ENCODE data around the gene RAMP1.

The RAMP1 gene

DNA sequence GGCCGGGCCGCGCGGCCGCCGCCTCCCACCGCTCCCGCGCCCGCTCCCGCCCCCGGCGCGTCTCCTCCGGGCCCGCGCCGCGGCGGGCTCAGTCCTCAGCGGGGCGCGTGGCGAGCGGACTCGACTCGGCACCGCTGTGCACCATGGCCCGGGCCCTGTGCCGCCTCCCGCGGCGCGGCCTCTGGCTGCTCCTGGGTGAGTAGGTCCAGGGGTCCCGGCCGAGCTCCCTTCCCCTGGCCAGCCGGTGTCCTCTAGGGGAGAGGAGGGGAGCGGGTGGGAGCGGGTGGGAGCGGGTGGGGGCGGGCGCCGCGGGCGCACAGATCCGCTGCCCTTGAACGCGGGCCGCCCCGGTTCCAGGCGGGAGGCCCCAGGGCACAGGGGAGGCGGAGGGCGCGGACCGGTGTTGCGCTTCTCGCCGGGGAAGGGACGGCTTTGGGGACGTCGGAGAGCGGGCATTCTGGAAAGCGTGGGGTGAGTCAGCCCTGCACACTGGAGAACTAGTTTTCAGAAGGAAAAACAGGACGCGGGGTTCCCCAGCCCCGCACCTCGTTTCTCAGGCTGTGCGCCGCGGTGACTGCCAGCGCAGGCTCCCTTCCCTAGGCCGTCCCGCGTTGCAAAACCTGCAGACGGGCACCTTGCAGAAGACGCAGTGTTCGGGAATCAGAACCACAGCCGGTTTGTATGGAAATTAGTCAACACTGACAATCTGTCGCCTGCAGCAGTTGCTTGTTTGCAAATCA is at the start of gene RAMP1:
Gene RAMP1 (plus strand): TSS at position 91 of the 740 bp plus-strand sequence. CDS start 53 bp downstream, at position 144.
- no peak for DNase-seq (ENCODE audit: low spot score)
- Histone ChIP-seq H3K4me3 (peak within 1 kb of the TSS; percentile 84), H3K27ac (peak within 1 kb of the TSS; percentile 69 to 98)
- TF ChIP-seq, protein P1, sequence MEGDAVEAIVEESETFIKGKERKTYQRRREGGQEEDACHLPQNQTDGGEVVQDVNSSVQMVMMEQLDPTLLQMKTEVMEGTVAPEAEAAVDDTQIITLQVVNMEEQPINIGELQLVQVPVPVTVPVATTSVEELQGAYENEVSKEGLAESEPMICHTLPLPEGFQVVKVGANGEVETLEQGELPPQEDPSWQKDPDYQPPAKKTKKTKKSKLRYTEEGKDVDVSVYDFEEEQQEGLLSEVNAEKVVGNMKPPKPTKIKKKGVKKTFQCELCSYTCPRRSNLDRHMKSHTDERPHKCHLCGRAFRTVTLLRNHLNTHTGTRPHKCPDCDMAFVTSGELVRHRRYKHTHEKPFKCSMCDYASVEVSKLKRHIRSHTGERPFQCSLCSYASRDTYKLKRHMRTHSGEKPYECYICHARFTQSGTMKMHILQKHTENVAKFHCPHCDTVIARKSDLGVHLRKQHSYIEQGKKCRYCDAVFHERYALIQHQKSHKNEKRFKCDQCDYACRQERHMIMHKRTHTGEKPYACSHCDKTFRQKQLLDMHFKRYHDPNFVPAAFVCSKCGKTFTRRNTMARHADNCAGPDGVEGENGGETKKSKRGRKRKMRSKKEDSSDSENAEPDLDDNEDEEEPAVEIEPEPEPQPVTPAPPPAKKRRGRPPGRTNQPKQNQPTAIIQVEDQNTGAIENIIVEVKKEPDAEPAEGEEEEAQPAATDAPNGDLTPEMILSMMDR (IDR thresholded peaks at IDR 0.05): no peak

DNA sequence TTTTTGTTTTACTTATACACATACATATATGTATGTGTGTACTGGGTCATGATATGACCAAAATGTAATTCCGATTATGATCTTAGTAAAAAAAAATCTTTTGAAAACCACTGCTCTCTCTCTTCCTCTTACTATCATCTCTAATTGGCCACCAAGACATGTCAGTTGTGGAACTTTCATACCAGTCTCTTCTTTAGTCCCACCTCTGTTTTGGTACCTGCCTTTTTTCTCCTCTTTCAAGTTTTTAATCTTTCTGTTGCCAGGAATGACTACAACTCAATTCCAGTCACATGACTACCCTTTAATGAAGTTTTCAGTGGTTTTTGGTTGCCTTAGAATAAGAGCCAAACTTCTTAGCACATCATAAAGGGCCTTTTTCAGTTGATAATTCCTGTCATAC is 43.8 kb upstream of the RAMP1 start:
- H3K27ac ChIP-seq: no peak overlapping the region
- DNase-seq (ENCODE audit: low spot score): no peak
- no peak overlapping the region for H3K4me3 ChIP-seq
- TF ChIP-seq, protein P1 (IDR thresholded peaks at IDR 0.05): no peak

DNA sequence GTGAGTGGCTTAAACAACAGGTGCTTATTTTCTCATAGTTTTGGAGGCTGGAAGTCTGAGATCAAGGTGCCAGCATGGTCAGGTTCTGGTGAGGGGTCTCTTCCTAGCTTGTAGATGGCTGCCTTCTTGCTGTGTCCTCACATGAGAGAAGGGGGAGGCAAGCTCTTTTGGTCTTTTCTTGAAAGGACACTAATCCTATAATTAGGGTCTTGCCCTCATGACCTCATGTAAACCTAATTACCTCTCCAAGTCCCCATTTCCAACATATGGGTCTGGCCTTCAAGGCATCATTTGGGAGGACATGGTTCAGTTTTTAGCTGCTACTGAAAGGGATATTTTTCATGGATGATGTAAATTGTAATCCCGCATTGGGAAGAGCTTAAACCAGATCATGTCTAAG is 42.9 kb upstream of the RAMP1 start:
- no peak overlapping the region for H3K27ac ChIP-seq
- no peak overlapping the region for H3K4me3 ChIP-seq
- TF ChIP-seq, protein P1 (IDR thresholded peaks at IDR 0.05): no peak
- no peak for DNase-seq (ENCODE audit: low spot score)

DNA sequence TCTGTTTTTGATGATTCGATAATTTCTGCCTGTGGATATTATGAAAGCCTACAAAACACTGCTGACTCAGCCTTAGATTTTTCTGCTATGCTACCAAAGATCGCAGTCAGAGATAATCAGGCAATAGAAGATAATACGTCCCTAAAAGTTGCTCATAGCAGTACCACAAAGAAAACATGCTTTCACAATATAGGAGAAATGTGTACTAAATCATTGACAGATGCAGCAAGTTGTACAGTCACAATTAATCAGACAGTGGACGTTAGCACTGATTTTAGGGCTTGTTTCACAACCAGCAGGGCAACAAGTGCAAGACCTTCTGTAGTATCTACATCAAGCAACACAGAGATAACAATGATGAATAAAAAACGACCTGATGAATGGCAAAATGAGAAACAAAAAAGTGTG is 41.4 kb upstream of the RAMP1 start:
- Histone ChIP-seq H3K4me3 (no peak overlapping the region), H3K27ac (no peak overlapping the region)
- TF ChIP-seq, protein P1 (IDR thresholded peaks at IDR 0.05): no peak
- no peak for DNase-seq (ENCODE audit: low spot score)

DNA sequence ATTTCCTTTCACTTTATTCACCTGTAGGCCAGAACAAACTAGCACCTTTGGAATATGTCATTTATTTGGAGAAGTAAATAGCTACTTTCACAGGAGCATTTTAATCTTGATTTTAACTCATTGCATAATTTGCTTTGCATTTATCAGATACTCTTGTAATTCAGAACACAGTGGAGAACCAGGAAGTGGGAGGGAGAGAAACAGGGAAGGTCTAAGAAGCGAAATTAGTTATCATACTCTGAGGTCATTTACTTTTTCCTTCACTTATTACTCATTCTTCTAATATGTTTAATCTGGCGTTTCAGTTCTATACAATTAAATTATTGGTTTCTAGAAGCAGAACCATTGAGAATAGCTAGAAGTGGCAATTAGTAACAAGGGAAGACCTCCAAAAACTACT is 40.2 kb upstream of the RAMP1 start:
- TF ChIP-seq, protein P1 (IDR thresholded peaks at IDR 0.05): no peak
- DNase-seq (ENCODE audit: low spot score): no peak
- no peak overlapping the region for H3K4me3 ChIP-seq
- no peak overlapping the region for H3K27ac ChIP-seq

DNA sequence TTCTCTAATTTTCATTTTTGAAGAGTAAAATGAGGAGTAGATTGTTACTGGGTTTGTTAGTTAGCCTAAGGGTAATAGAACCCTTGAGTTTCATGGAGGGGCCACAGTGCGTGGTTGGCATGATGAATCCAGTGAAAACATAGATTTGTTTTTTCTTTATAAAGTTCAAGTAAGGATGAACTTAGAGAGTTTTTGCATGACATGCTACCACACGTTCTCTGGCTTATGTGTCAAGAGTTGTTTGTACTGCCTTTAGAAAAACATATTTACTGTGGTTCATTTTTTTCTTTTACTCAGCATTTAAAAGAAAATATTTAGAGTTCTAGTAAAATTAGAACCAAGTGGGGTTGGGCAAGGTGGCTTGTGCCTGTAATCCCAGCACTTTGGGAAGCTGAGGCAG is 39.0 kb upstream of the RAMP1 start:
- no peak for DNase-seq (ENCODE audit: low spot score)
- Histone ChIP-seq H3K27ac (no peak overlapping the region), H3K4me3 (no peak overlapping the region)
- TF ChIP-seq, protein P1 (IDR thresholded peaks at IDR 0.05): no peak

DNA sequence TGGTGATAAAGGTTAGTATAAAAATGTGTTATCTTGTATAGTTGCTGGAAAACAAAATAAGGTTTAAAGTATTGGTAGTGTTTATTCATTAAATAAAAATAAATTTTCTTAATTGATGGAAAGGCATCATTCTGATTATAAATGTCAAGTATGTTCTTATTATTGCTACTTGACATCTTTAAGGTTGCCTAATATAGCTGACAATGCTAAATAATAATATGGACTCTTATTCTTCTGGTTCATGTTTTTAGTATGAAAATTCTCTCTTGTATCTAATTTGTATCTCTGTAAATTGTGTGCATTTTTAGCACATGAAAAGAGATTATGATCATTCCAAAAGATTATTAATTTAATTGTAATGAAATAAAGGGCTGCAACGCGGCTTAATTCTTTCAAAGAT is 35.9 kb upstream of the RAMP1 start:
- DNase-seq (ENCODE audit: low spot score): no peak
- H3K4me3 ChIP-seq: no peak overlapping the region

More for the DNA sequence above, 35.9 kb upstream of the RAMP1 start:
- TF ChIP-seq, protein P1 (IDR thresholded peaks at IDR 0.05): no peak
- no peak overlapping the region for H3K27ac ChIP-seq

Data from coronary artery (tissue), 2 donors.